ENCODE data around the gene GADD45G. TPM values are rescaled to one million over a fixed set of nuclear protein-coding genes. Genes with fewer than 3 reads are reported as not detected.

Gene GADD45G
- polyA plus RNA-seq, 2 donors, result 13.5 to 19.8 TPM

DNA sequence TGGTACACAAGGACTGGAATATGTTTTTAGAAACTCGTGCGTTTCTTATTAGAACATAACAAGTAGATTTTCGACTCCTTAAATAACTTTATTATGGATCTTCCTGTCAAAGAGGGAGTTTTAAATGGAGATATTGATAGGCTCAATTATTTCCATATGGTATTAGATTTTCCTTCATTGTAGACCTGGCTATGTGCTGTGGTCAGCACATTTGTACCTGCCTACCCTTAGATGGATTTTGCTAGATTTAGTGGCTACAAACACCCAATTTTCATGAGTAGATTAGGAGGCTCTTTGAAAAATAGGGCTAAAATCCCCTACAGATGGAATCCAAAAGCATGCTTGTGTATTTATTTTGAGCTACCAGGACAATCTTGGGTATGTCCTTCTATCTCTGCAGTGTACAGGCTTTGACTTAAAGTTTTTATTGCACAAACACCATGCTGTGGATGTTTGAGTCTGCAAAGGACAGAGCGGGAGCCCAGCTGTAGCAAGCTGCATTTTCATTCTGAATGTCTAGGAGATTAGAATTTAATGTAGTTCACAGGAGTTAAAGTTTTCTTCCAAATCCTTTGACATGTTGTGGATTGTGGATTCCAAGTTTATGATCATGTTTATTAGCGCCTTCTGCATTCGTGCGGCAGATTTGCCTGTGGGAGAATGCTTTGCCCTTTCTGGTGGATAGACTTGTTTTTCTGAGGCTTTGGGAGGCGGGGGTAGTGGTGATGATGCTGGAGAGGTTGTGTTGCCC is 41.6 kb downstream of the GADD45G start:
- Histone ChIP-seq H3K4me3 (ENCODE audit: low read depth in 1 of 2, low read length in 2 of 2) (no peak overlapping the region), H3K27ac (ENCODE audit: low read depth in 2 of 2, low read length in 1 of 2) (no peak overlapping the region), H3K9me3 (ENCODE audit: control insufficient read depth in 2 of 2, insufficient read depth in 1 of 2, low read depth in 1 of 2, low read length in 1 of 2) (no peaks in the 10 kb centered on the region), H3K27me3 (ENCODE audit: control insufficient read depth in 1 of 2, insufficient read depth in 2 of 2, low read length in 2 of 2) (no peaks in the 10 kb centered on the region), H3K4me1 (ENCODE audit: control insufficient read depth in 2 of 2, insufficient read depth in 2 of 2, low read length in 1 of 2) (no peaks in the 10 kb centered on the region), H3K36me3 (ENCODE audit: control insufficient read depth in 2 of 2, insufficient read depth in 2 of 2, low read length in 1 of 2) (no peaks in the 10 kb centered on the region)
- WGBS, 2 donors, result 92 to 94% methylated on average over 8 of the region's 8 CpGs

DNA sequence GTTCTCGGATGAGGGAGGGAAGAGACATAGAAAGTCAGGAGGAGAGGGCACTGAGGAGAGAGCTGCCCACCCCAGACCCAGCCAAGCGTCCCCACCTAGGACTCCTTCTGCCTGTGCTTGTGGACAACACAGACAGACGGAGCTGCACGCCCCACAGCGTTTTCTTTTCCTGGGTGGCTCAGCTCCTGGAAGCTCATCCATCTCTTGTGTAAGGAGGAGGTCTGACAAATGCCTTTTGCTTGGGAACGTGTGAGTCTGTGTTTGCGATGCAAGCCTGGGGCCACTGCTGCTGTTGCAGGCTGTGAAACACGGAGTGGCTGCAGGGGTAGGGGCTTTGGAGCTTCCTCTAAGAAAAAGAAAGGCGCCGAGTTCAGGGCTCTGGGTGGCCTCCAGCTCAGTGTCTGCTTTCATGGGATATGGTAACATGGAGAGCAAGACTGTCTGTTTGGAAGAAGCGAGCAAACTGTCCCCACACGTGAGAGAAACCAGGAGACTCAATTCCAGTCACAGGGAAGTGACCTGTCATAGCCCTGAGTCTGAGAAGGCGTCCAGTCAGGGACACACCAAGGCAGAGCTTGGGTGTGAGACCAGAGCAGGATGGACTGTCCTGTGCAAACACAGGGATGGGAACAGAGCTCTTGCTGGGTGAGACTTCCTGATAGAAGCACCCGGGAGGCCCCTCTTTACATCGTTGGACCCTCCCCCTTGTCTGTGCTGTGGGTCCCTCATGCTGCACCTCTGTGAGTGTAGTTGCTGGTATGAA is 42.7 kb downstream of the GADD45G start:
- Histone ChIP-seq H3K9me3 (ENCODE audit: control insufficient read depth in 2 of 2, insufficient read depth in 1 of 2, low read depth in 1 of 2, low read length in 1 of 2) (no peaks in the 10 kb centered on the region), H3K4me1 (ENCODE audit: control insufficient read depth in 2 of 2, insufficient read depth in 2 of 2, low read length in 1 of 2) (no peaks in the 10 kb centered on the region), H3K4me3 (ENCODE audit: low read depth in 1 of 2, low read length in 2 of 2) (no peak overlapping the region), H3K27me3 (ENCODE audit: control insufficient read depth in 1 of 2, insufficient read depth in 2 of 2, low read length in 2 of 2) (no peaks in the 10 kb centered on the region), H3K36me3 (ENCODE audit: control insufficient read depth in 2 of 2, insufficient read depth in 2 of 2, low read length in 1 of 2) (no peaks in the 10 kb centered on the region), H3K27ac (ENCODE audit: low read depth in 2 of 2, low read length in 1 of 2) (no peak overlapping the region)
- 73 to 76% methylated on average over 15 of the region's 15 CpGs for WGBS, 2 donors

DNA sequence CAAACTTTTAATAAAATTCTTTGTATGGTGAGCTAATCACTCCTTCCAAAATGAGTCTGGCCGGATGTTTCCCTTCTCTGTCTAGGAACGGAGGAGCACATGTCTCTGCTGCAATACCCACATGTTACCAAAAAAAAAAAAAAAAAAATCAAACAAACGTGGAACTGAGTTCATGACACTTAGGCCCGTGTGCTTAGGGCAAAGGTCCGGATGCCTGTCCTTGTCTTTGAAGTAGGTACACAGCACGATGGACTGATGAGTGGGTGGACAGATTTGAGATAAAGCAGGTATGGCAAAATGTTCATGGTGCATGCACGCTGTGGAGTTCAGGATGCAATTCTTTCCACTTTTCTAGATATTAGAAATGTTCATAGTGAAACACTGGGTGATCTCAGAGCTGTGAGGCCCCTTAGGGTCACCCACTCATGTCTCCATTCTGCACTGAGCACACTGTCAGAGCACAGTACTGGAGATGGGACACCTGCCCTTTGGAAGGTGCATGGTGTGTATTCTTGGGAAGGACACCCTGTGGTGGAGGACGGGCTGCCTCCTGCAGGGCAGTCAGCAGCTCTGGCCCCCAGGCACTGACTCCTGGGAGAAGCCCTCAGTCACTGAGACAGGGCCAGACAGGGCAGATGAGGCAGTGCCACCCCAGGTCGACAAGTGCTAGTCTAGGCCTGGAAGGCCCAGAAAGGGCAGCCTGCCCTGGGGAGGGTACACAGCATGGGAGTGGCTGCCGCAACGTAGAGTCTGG is 43.6 kb downstream of the GADD45G start:
- 76 to 84% methylated on average over 11 of the region's 11 CpGs for WGBS, 2 donors
- no peaks in the 10 kb centered on the region for H3K4me1 ChIP-seq (ENCODE audit: control insufficient read depth in 2 of 2, insufficient read depth in 2 of 2, low read length in 1 of 2)
- no peaks in the 10 kb centered on the region for H3K36me3 ChIP-seq (ENCODE audit: control insufficient read depth in 2 of 2, insufficient read depth in 2 of 2, low read length in 1 of 2)
- H3K9me3 ChIP-seq (ENCODE audit: control insufficient read depth in 2 of 2, insufficient read depth in 1 of 2, low read depth in 1 of 2, low read length in 1 of 2), result no peaks in the 10 kb centered on the region
- no peak overlapping the region for H3K27ac ChIP-seq (ENCODE audit: low read depth in 2 of 2, low read length in 1 of 2)
- H3K4me3 ChIP-seq (ENCODE audit: low read depth in 1 of 2, low read length in 2 of 2), result no peak overlapping the region
- no peaks in the 10 kb centered on the region for H3K27me3 ChIP-seq (ENCODE audit: control insufficient read depth in 1 of 2, insufficient read depth in 2 of 2, low read length in 2 of 2)

DNA sequence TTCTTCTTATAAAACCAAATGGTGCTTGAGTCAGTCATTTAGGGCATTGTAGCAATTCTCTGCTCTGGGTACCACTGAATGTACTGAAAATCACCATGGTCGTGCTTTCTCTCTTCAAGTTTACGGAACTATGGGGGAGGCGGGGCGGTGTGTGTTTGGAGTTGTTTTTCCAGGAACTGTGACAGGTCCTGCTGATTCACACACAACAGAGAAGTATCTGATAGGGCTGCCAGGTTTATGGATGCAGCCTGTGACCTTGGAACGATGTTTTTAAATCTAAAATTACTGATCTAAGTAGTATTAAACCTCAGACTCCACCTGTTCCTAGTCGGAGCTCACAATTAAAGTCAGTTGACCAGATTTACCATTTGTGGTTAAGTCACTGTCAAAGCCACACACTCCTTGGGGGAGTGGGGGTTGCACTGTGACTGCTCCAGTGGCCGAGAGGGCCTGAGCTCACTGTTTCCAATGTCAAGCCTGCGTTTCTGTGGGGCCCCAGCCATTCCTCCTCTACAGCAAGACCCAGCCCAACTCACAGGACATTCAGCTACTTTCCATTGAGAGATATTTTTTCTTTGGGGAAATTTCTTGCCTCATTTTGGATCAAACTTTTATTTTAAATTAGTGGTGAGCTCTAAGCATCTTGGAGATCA is 44.4 kb downstream of the GADD45G start:
- 87 to 91% methylated on average over 8 of the region's 8 CpGs for WGBS, 2 donors
- H3K27ac ChIP-seq (ENCODE audit: low read depth in 2 of 2, low read length in 1 of 2), result no peak overlapping the region

DNA sequence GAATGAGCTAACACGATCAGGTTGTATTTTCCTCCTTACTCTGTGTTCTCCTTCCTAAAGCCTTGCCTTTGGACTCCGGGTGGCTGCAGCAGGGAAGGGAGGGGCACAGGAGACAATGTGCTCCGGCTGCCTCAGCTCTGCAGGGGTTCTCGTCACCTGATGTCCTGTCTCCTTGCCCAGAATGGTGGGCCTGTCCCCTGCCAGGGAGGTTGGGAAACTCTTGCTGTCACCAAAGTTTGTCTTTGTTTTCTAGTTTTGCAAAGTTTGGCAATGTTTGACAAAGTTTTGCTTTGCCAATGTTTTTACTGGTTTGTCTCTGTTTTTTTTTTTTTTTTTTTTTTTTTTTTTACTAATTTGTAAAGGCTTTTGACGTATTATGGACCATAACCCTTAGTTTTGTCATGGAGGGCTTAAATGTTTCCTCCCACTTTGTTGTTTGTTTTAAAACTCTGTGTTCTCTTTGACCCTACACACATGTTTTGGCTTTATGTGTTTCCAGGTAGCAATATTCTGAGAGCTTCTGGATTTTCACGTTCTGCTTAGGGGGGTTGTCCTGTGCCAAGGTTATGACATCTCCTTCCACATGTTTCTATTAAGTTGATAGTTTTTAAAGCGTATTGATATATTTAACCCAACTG is 49.3 kb downstream of the GADD45G start:
- 78 to 79% methylated on average over 7 of the region's 7 CpGs for WGBS, 2 donors

More for the DNA sequence above, 44.4 kb downstream of the GADD45G start:
- H3K27me3 ChIP-seq (ENCODE audit: control insufficient read depth in 1 of 2, insufficient read depth in 2 of 2, low read length in 2 of 2), result no peaks in the 10 kb centered on the region
- no peaks in the 10 kb centered on the region for H3K36me3 ChIP-seq (ENCODE audit: control insufficient read depth in 2 of 2, insufficient read depth in 2 of 2, low read length in 1 of 2)
- no peaks in the 10 kb centered on the region for H3K4me1 ChIP-seq (ENCODE audit: control insufficient read depth in 2 of 2, insufficient read depth in 2 of 2, low read length in 1 of 2)
- no peak overlapping the region for H3K4me3 ChIP-seq (ENCODE audit: low read depth in 1 of 2, low read length in 2 of 2)
- H3K9me3 ChIP-seq (ENCODE audit: control insufficient read depth in 2 of 2, insufficient read depth in 1 of 2, low read depth in 1 of 2, low read length in 1 of 2), result no peaks in the 10 kb centered on the region

DNA sequence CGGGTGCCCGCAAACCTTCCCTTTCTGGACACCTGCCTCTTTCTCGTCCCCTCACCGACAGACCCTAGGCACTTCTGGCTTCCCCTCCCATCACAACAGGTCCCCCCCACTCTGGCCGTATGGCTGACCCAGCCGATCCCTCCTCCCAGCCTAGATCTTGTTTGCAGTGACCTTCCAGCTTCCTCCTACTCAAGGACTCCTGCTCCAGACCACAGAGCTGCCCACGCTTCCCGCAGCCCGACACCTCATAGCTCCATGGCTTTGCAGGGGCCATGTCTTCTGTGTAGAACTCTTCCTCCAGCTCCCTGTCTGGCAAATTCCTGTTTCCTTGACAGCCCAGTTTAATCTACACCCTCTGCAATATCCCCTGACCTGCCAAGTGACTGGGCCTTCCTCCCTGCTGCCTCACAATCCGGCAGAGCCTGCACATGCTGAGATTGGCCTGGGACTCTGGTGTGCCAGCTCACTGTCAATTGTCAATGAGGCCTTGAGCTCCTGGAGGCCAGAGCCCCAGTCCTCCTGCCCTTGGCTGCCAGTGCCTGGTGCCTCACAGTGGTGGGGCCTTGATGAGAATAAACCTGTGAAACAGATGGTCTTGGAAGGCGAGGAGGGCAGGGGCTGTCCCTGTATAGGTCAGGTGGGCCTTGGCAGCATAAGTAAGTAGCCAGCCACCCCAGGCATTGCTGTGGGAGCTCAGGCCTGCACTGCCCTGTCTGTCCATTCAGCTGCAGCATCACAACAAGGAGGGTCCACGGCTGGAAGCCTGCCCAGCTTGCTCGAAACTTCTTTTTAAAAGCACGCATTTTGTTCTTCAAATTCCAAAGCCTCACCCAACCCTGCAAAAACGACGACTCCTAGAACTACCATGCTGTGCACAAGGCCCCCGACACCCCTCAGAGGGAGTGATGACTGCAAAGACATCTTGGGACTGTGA is 50.5 kb downstream of the GADD45G start:
- H3K27me3 ChIP-seq (ENCODE audit: control insufficient read depth in 1 of 2, insufficient read depth in 2 of 2, low read length in 2 of 2), result no peaks in the 10 kb centered on the region
- H3K36me3 ChIP-seq (ENCODE audit: control insufficient read depth in 2 of 2, insufficient read depth in 2 of 2, low read length in 1 of 2), result no peaks in the 10 kb centered on the region
- H3K9me3 ChIP-seq (ENCODE audit: control insufficient read depth in 2 of 2, insufficient read depth in 1 of 2, low read depth in 1 of 2, low read length in 1 of 2), result no peaks in the 10 kb centered on the region
- no peak overlapping the region for H3K4me3 ChIP-seq (ENCODE audit: low read depth in 1 of 2, low read length in 2 of 2)
- WGBS, 2 donors, result 85 to 88% methylated on average over 17 of the region's 17 CpGs
- H3K4me1 ChIP-seq (ENCODE audit: control insufficient read depth in 2 of 2, insufficient read depth in 2 of 2, low read length in 1 of 2), result peaks cover 0 to 15% of the 10 kb centered on the region in 2 donors
- H3K27ac ChIP-seq (ENCODE audit: low read depth in 2 of 2, low read length in 1 of 2), result no peak overlapping the region

More for the DNA sequence above, 49.3 kb downstream of the GADD45G start:
- no peaks in the 10 kb centered on the region for H3K27me3 ChIP-seq (ENCODE audit: control insufficient read depth in 1 of 2, insufficient read depth in 2 of 2, low read length in 2 of 2)
- no peaks in the 10 kb centered on the region for H3K36me3 ChIP-seq (ENCODE audit: control insufficient read depth in 2 of 2, insufficient read depth in 2 of 2, low read length in 1 of 2)
- no peak overlapping the region for H3K27ac ChIP-seq (ENCODE audit: low read depth in 2 of 2, low read length in 1 of 2)
- no peak overlapping the region for H3K4me3 ChIP-seq (ENCODE audit: low read depth in 1 of 2, low read length in 2 of 2)
- peaks cover 0 to 7% of the 10 kb centered on the region in 2 donors for H3K4me1 ChIP-seq (ENCODE audit: control insufficient read depth in 2 of 2, insufficient read depth in 2 of 2, low read length in 1 of 2)
- H3K9me3 ChIP-seq (ENCODE audit: control insufficient read depth in 2 of 2, insufficient read depth in 1 of 2, low read depth in 1 of 2, low read length in 1 of 2), result no peaks in the 10 kb centered on the region

Other genes starting within 250 kb of the GADD45G start
- gene SEMA4D, start 106.9 kb upstream of the GADD45G start, polyA plus RNA-seq, result 10 to 100 TPM; 17.1 to 33.4 TPM